Neural progenitor cell (in vitro differentiated cells): ENCODE data around the gene PLCB1. TPM values are rescaled to one million over a fixed set of nuclear protein-coding genes. Genes with fewer than 3 reads are reported as not detected.

Experiments used
- DNase-seq: peaks from one replicate; pipeline ENCODE4 v3.0.0-alpha.2; 2016; ENCODE audit warnings: low spot score
- H2AFZ ChIP-seq: fragments of 200-600 bp; sonication (generic); replicated peaks from 2 replicates; pipeline ENCODE4 v1.6.1; 2016; ENCODE audit warnings: antibody characterized with exemption
- H3F3A ChIP-seq: fragments of 200-600 bp; sonication (generic); 2 replicates; pipeline ENCODE4 v1.6.1; 2016; ENCODE audit warnings: antibody characterized with exemption, low read depth
- H3K27ac ChIP-seq: fragments of 200-600 bp; sonication (generic); 2 replicates; pipeline ENCODE4 v1.5.1; 2016; ENCODE audit warnings: mild to moderate bottlenecking
- H3K27me3 ChIP-seq: fragments of 200-600 bp; sonication (generic); 2 replicates; pipeline ENCODE4 v1.6.1; 2016; ENCODE audit warnings: mild to moderate bottlenecking, moderate library complexity
- H3K36me3 ChIP-seq: fragments of 200-600 bp; sonication (generic); 2 replicates; pipeline ENCODE4 v1.5.1; 2016
- H3K4me1 ChIP-seq: fragments of 200-600 bp; sonication (generic); 2 replicates; pipeline ENCODE4 v1.6.1; 2016; ENCODE audit warnings: mixed run types
- H3K4me2 ChIP-seq: fragments of 200-600 bp; sonication (generic); 2 replicates; pipeline ENCODE4 v1.6.1; 2016
- H3K4me3 ChIP-seq: fragments of 200-600 bp; sonication (generic); 2 replicates; pipeline ENCODE4 v1.5.1; 2016
- H3K79me2 ChIP-seq: fragments of 200-600 bp; sonication (generic); 2 replicates; pipeline ENCODE4 v1.6.1; 2016; ENCODE audit warnings: low read depth
- H3K9ac ChIP-seq: fragments of 200-600 bp; sonication (generic); 2 replicates; pipeline ENCODE4 v1.6.1; 2016
- H3K9me3 ChIP-seq: fragments of 200-600 bp; sonication (generic); 2 replicates; pipeline ENCODE4 v1.5.1; 2016; ENCODE audit warnings: low read depth
- H4K20me1 ChIP-seq: fragments of 200-600 bp; sonication (generic); 2 replicates; pipeline ENCODE4 v1.6.1; 2016; ENCODE audit warnings: low read depth
- H3K27ac Mint-ChIP-seq: 3 replicates; pipeline ENCODE4 v1.8.0; 2021; ENCODE audit warnings: mixed read lengths
- H3K27me3 Mint-ChIP-seq: 2 replicates; pipeline ENCODE4 v1.8.0; 2022; ENCODE audit warnings: low read depth, mild to moderate bottlenecking, inconsistent platforms, moderate library complexity, mixed read lengths; ENCODE audit not compliant: insufficient read depth
- H3K36me3 Mint-ChIP-seq: 3 replicates; pipeline ENCODE4 v1.8.0; 2021; ENCODE audit warnings: mixed read lengths
- H3K4me1 Mint-ChIP-seq: 3 replicates; pipeline ENCODE4 v1.8.0; 2021; ENCODE audit warnings: mixed read lengths
- H3K4me3 Mint-ChIP-seq: 3 replicates; pipeline ENCODE4 v1.8.0; 2021; ENCODE audit warnings: mild to moderate bottlenecking, moderate library complexity, mixed read lengths
- H3K9me3 Mint-ChIP-seq: 3 replicates; pipeline ENCODE4 v1.8.0; 2020; ENCODE audit warnings: mixed read lengths
- CTCF ChIP-seq: fragments of 200-600 bp; sonication (generic); IDR thresholded peaks from 2 replicates; pipeline ENCODE4 v1.5.1; 2017; ENCODE audit warnings: antibody characterized with exemption, mild to moderate bottlenecking
- EZH2 ChIP-seq: fragments of 200-600 bp; sonication (generic); IDR thresholded peaks from 2 replicates; pipeline ENCODE4 v1.6.1; 2017; ENCODE audit warnings: antibody characterized with exemption, mild to moderate bottlenecking, moderate library complexity
- EZH2phosphoT487 ChIP-seq: fragments of 200-600 bp; sonication (generic); IDR thresholded peaks from 2 replicates; pipeline ENCODE4 v1.6.1; 2017; ENCODE audit warnings: antibody characterized with exemption
- total RNA-seq: library from RNA; depleted of rRNA; stranded (reverse); fragments of >200 nt; gene quantifications from 2 replicates; pipeline ENCODE4 v1.2.3, GENCODE V29; 2015; ENCODE audit warnings: low replicate concordance

PLCB1 gene
- total RNA-seq, 1 donor from 2014 or later, result 30.2 TPM

GRCh38 chr20:8260837-8261251 is 128.8 kb downstream of the PLCB1 start:
- Histone ChIP-seq H3K4me2 (no peak overlapping the region), H2AFZ (no peak overlapping the region), H3K9me3 (no peaks in the 10 kb centered on the region), H4K20me1 (no peaks in the 10 kb centered on the region), H3K27ac (no peak overlapping the region), H3K4me1 (no peaks in the 10 kb centered on the region), H3K79me2 (no peaks in the 10 kb centered on the region), H3K4me3 (no peak overlapping the region), H3K27me3 (no peaks in the 10 kb centered on the region), H3K9ac (no peak overlapping the region), H3K36me3 (no peaks in the 10 kb centered on the region), H3F3A (no peaks in the 10 kb centered on the region)
- Mint-ChIP-seq H3K4me3 (no peak overlapping the region), H3K9me3 (peaks cover 3% of the 10 kb centered on the region), H3K27ac (no peak overlapping the region), H3K27me3 (no peaks in the 10 kb centered on the region), H3K36me3 (no peaks in the 10 kb centered on the region), H3K4me1 (peaks cover 3% of the 10 kb centered on the region)
- DNase-seq, result no peak
- TF ChIP-seq CTCF (no peak), EZH2phosphoT487 (no peak), EZH2 (no peak)

GRCh38 chr20:8262721-8263120 is 130.7 kb downstream of the PLCB1 start:
- Mint-ChIP-seq H3K4me1 (no peaks in the 10 kb centered on the region), H3K9me3 (peaks cover 6% of the 10 kb centered on the region), H3K27ac (no peak overlapping the region), H3K36me3 (no peaks in the 10 kb centered on the region), H3K27me3 (peaks cover 3% of the 10 kb centered on the region), H3K4me3 (no peak overlapping the region)
- no peak overlapping the region for H3K9ac ChIP-seq
- H3K36me3 ChIP-seq, result no peaks in the 10 kb centered on the region
- H3K9me3 ChIP-seq, result no peaks in the 10 kb centered on the region
- no peak overlapping the region for H2AFZ ChIP-seq
- no peak overlapping the region for H3K27ac ChIP-seq
- H3K79me2 ChIP-seq, result no peaks in the 10 kb centered on the region
- H3K4me2 ChIP-seq, result no peak overlapping the region
- H3F3A ChIP-seq, result no peaks in the 10 kb centered on the region
- no peaks in the 10 kb centered on the region for H3K27me3 ChIP-seq
- DNase-seq, result no peak
- no peaks in the 10 kb centered on the region for H4K20me1 ChIP-seq
- H3K4me3 ChIP-seq, result no peak overlapping the region
- H3K4me1 ChIP-seq, result no peaks in the 10 kb centered on the region
- TF ChIP-seq EZH2phosphoT487 (no peak), CTCF (no peak), EZH2 (no peak)

DNA sequence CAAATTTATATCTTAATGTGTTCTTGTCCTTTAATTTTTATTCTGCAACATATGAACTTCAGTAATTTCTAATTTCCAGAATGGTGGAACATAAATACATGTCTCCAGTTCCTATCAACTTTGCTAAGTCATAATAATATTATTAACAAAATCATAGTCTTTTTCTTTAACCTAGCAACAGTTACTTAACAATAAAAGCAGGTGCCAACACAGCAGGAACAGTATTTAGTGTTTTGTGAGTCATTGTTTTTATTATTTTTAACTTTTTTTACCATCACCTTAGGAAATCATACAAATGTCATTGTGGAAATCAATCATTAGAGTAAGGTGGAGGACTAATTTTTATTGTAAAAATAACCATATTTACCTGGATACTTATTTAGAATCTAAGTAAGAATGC is 133.5 kb downstream of the PLCB1 start:
- H3K36me3 Mint-ChIP-seq, result no peaks in the 10 kb centered on the region
- peaks cover 3% of the 10 kb centered on the region for H3K27me3 Mint-ChIP-seq
- no peaks in the 10 kb centered on the region for H3K27me3 ChIP-seq
- no peak overlapping the region for H3K27ac ChIP-seq
- no peak overlapping the region for H2AFZ ChIP-seq
- no peaks in the 10 kb centered on the region for H3K4me1 Mint-ChIP-seq
- H3K36me3 ChIP-seq, result no peaks in the 10 kb centered on the region
- no peak for TF ChIP-seq EZH2phosphoT487
- no peak for TF ChIP-seq CTCF
- no peak for TF ChIP-seq EZH2
- H4K20me1 ChIP-seq, result no peaks in the 10 kb centered on the region
- H3K4me3 Mint-ChIP-seq, result no peak overlapping the region
- H3K4me3 ChIP-seq, result no peak overlapping the region
- no peaks in the 10 kb centered on the region for H3K9me3 ChIP-seq
- no peak for DNase-seq
- no peak overlapping the region for H3K27ac Mint-ChIP-seq
- no peak overlapping the region for H3K4me2 ChIP-seq
- no peak overlapping the region for H3K9ac ChIP-seq
- no peaks in the 10 kb centered on the region for H3F3A ChIP-seq
- peaks cover 4% of the 10 kb centered on the region for H3K9me3 Mint-ChIP-seq
- no peaks in the 10 kb centered on the region for H3K4me1 ChIP-seq
- no peaks in the 10 kb centered on the region for H3K79me2 ChIP-seq

GRCh38 chr20:8267009-8267408 is 134.9 kb downstream of the PLCB1 start:
- H3K27me3 Mint-ChIP-seq, result peaks cover 3% of the 10 kb centered on the region
- H3K4me1 ChIP-seq, result no peaks in the 10 kb centered on the region
- no peaks in the 10 kb centered on the region for H3K4me1 Mint-ChIP-seq
- H3F3A ChIP-seq, result no peaks in the 10 kb centered on the region
- no peaks in the 10 kb centered on the region for H3K27me3 ChIP-seq
- H3K27ac ChIP-seq, result no peak overlapping the region
- TF ChIP-seq EZH2, result no peak
- no peak for TF ChIP-seq CTCF
- TF ChIP-seq EZH2phosphoT487, result no peak
- no peak overlapping the region for H3K4me2 ChIP-seq
- H4K20me1 ChIP-seq, result no peaks in the 10 kb centered on the region
- H3K4me3 ChIP-seq, result no peak overlapping the region
- no peak for DNase-seq
- no peak overlapping the region for H3K27ac Mint-ChIP-seq
- H3K79me2 ChIP-seq, result no peaks in the 10 kb centered on the region
- H3K9me3 ChIP-seq, result no peaks in the 10 kb centered on the region
- H3K4me3 Mint-ChIP-seq, result no peak overlapping the region
- peaks cover 4% of the 10 kb centered on the region for H3K9me3 Mint-ChIP-seq
- no peaks in the 10 kb centered on the region for H3K36me3 ChIP-seq
- no peak overlapping the region for H3K9ac ChIP-seq
- H3K36me3 Mint-ChIP-seq, result no peaks in the 10 kb centered on the region
- H2AFZ ChIP-seq, result no peak overlapping the region
